Right lobe of liver (tissue), 4 donors: ENCODE results near the gene TFEC.
"Not testable (repeated sequence)": the region's sequence is repeated elsewhere in the genome, so short reads cannot be mapped to it uniquely, and the experiment has no call there.

Experiments used
- CTCF ChIP-seq, 4 donors: fragments of 200-600 bp in 3 of 4; fragments of 450-650 bp in 1 of 4; IDR thresholded peaks; one replicate each; pipeline versions ENCODE4 v1.5.1 to v1.8.0; 2016 to 2022; ENCODE audit warnings: antibody characterized with exemption in 4 of 4, mild to moderate bottlenecking in 2 of 4
- POLR2A ChIP-seq: fragments of 450-650 bp; IDR thresholded peaks from one replicate; pipeline ENCODE4 v1.6.1; 2017; ENCODE audit warnings: antibody characterized with exemption, mild to moderate bottlenecking
- donor health status: DM: no; HTN: no; CAD: no.
- donor health status: DM: no; HTN: no; CAD: no.
- donor health status: DM: no; HTN: yes; CAD: no.

- TF ChIP-seq POLR2A; CTCF (IDR thresholded peaks at IDR 0.05): not testable (repeated sequence)
Measured at GRCh38 chr7:115929736-115930135, 100.8 kb downstream of the TFEC start.
